ENCODE measurements around the gene NDUFA13. TPM values are rescaled to one million over a fixed set of nuclear protein-coding genes. Genes with fewer than 3 reads are reported as not detected.
A peak's percentile ranks its signal among the peaks of the same experiment; 100 is the strongest.

The NDUFA13 gene
- total RNA-seq, 1 donor from 2014 or later = 391 TPM

DNA sequence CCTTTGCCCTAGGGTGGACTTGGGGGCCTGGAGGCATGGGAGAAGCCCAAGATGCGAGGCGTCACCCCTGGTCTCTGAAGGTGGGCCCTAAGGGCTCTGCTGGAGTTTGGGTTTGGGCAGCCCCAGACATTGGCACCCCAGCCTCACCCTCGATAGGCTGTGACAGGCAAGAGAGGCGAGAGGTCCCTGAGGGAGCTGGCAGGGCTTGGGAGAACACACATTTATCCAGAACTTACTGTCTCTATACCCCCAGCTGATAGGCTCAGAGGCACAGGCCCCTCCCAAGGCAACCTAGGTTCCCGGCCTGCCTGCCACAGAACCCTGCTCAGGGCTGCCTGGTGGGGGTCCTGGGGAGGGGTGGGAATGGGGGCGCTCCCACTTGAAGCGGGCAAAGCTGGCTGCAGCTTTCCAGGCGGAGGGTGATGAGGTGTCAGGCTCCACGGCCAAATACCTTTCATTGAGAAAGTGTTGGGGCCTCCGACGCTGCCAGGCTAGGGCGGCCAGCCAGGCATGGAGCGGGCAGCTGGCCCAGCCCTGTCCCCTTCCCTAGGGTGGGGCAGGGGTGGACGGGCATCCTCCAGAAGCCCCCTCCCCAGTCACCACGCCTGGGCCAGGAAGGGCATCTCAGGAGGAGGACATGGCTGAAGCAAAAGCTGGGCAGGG lies 31.8 kb downstream of the NDUFA13 start:
- peaks cover 3% of the 10 kb centered on the region for H3K27me3 Mint-ChIP-seq
- intact Hi-C loops (cut with micrococcal nuclease) = no loop called here
- no peaks in the 10 kb centered on the region for H3K36me3 Mint-ChIP-seq (ENCODE audit: low read depth)
- DNase-seq = no peak
- H3K9me3 Mint-ChIP-seq = no peaks in the 10 kb centered on the region
- no peak overlapping the region for H3K4me3 Mint-ChIP-seq
- no peaks in the 10 kb centered on the region for H3K4me1 Mint-ChIP-seq
- no peak overlapping the region for H3K27ac Mint-ChIP-seq

DNA sequence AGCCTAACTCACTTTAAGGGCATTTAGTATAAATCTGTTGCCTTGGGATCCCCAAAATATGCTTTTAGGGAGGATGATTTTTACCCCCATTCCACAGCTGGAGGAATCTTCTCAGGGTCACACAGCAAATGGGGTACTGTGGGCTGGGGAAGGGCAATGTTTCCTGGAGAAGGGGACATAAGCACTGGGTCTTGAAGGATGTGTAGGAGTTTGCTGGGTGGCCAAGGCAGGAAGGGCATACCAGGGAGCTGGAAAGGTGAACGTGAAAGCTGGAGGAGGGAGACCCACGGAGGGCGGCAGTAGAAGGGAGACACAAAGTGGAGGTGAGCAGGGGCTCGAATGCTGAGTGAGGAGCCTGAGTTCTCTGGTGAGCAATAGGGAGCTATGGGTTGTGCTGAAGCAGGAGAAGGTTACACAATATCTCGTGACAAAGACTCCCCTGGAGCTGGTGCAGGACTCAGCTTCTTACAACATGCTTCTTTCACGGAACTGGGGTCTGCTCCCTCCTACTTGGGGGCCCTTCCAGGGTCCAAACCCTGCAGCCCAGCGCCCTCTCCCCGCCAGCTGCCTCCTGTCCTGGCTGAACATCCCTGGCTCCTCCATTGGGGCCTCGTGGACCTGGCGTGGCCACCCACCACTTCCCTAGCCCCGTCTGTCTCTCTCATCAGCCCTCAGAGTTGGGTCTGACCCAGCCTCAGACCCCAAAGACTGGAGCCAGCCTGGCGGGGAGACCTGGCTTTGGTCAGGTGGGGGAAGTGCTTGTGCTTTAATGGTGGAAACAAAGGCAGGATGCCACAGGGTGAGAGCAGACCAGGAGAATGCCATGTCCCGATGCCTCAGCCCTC lies 33.1 kb downstream of the NDUFA13 start:
- intact Hi-C loops (cut with micrococcal nuclease) = no loop called here
- Mint-ChIP-seq H3K9me3 (no peaks in the 10 kb centered on the region), H3K4me3 (no peak overlapping the region), H3K27ac (no peak overlapping the region), H3K27me3 (peaks cover 3% of the 10 kb centered on the region), H3K36me3 (ENCODE audit: low read depth) (no peaks in the 10 kb centered on the region), H3K4me1 (no peaks in the 10 kb centered on the region)
- no peak for DNase-seq

DNA sequence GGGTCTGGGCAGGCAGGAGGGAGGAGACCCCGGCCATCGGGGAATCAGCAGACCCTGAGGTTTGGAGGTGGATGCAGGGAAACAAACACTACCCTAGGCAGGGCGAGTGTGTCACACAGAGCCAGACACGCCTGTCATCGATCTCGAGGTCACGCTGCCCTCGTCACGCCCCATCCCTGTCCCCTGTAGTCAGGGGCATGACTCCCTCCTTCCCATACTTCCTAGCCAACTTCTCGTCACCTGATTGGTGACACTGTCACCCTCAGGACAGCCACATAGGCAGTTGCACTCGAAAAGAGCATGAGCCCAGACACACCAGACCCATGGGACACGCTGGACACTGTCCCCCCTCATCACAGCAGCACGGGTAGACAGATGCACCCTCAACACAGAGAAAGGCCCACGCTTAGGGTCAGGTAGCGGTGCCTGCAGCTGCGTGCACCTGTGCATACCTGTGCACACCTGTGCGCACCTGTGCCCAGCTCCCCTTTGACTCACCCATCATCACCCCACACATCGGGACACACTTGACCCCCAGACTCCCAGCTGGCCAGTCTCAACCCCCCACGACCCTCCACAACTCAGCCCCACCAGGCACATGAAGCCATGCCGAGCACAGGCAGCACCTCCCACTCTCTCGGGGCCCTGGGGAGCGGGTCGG lies 33.9 kb downstream of the NDUFA13 start:
- Mint-ChIP-seq H3K4me1 (peaks cover 2% of the 10 kb centered on the region), H3K36me3 (ENCODE audit: low read depth) (no peaks in the 10 kb centered on the region), H3K9me3 (no peaks in the 10 kb centered on the region), H3K27ac (no peak overlapping the region), H3K4me3 (no peak overlapping the region), H3K27me3 (peaks cover 3% of the 10 kb centered on the region)
- DNase-seq = no peak
- intact Hi-C loops (cut with micrococcal nuclease) = loop anchor here (5.0 kb wide), 1 partner anchor 42 kb away; no protein-coding TSS in a partner anchor

DNA sequence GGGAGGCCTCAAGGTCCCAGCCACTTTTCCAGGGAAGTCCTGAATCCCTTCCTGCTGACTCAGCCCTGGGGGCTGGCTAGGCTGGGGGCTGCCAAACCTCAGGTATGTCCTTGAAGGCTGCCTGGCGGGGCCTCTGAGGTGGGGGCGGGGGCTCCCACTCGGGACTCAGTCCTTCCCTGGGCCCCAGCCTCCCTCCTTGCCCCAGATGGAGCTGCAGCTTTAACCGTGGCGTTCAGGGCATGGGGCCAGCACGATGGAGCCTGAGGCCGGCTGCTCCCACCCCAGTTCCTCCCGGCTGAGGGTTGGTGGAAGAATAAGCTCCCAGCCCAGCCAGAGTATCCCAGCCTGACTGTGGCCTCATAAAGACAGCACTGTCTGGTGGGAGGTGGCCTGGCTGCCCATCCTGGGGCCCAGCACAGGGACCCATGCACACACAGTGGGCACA lies 34.5 kb downstream of the NDUFA13 start:
- intact Hi-C loops (cut with micrococcal nuclease) = loop anchor here (5.0 kb wide), 1 partner anchor 42 kb away; no protein-coding TSS in a partner anchor
- H3K27ac Mint-ChIP-seq = no peak overlapping the region
- no peak for DNase-seq
- peaks cover 3% of the 10 kb centered on the region for H3K27me3 Mint-ChIP-seq
- H3K36me3 Mint-ChIP-seq (ENCODE audit: low read depth) = no peaks in the 10 kb centered on the region
- no peak overlapping the region for H3K4me3 Mint-ChIP-seq
- H3K9me3 Mint-ChIP-seq = no peaks in the 10 kb centered on the region
- H3K4me1 Mint-ChIP-seq = peaks cover 2% of the 10 kb centered on the region

DNA sequence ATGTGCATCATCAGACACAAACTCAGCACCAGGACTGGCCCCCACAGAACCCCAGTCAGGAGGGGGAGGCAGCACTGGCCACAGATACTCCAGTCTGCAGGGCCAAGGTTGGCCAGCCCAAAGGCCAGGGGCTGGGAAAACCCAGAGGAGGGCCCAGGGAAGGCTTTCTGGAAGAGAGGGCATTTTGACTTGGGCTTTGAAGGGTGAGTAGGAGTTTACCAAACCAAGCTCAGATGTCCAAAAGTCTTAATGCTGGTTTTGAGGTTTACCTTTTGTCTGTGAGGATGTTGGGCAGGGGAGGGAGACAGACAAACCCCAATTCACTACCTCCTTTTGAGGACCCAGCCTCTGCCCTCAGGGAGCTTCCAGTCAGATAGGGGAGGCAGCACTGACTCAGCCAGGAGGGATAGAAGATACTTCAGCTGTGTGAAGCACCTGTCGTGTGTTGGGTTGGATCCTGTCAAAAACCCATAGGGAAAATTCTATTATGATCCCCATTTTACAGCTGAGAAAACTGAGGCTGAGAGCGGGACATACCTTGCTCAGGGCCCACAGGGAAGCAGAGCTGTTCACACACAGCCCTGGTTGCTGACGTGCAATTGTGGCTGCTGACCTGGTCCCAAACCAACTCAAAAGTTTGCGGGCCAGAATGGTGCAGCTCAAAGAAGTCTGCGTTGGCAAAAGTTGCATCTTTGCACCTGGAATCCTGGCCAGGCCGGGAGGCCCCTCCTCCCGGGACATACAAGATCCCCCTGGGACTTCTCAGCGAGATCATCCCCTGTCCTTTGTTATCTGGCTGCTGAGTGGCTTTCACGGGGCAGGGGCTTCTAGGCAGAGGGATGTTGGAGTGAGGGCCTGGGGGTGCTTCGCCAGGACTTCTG lies 35.2 kb downstream of the NDUFA13 start:
- Mint-ChIP-seq H3K9me3 (no peaks in the 10 kb centered on the region), H3K27me3 (peaks cover 3% of the 10 kb centered on the region), H3K4me3 (no peak overlapping the region), H3K36me3 (ENCODE audit: low read depth) (no peaks in the 10 kb centered on the region), H3K4me1 (peaks cover 2% of the 10 kb centered on the region), H3K27ac (no peak overlapping the region)
- intact Hi-C loops (cut with micrococcal nuclease) = loop anchor here (5.0 kb wide), 1 partner anchor 41 kb away; no protein-coding TSS in a partner anchor
- no peak for DNase-seq

DNA sequence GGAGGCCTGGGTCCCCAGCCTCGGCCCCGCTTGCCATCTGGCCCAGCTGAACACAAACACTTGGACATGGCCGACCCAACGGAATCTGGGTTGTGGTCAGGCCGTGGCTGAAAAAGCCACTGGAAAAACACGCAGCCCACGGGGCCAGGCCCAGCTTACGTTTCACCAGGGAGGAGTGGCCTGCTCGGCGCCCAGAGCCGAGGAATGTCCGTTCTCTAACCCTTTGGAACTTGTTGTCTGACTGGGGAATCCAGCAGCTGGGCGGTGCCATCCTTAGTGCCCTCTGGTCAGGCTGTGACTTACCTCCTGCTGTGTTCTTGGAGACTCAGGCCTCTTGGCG lies 35.8 kb downstream of the NDUFA13 start:
- Mint-ChIP-seq H3K4me3 (no peak overlapping the region), H3K9me3 (no peaks in the 10 kb centered on the region), H3K27ac (no peak overlapping the region), H3K27me3 (peaks cover 3% of the 10 kb centered on the region), H3K4me1 (peaks cover 2% of the 10 kb centered on the region), H3K36me3 (ENCODE audit: low read depth) (no peaks in the 10 kb centered on the region)
- intact Hi-C loops (cut with micrococcal nuclease) = loop anchor here (5.0 kb wide), 1 partner anchor 40 kb away; no protein-coding TSS in a partner anchor
- DNase-seq = no peak

DNA sequence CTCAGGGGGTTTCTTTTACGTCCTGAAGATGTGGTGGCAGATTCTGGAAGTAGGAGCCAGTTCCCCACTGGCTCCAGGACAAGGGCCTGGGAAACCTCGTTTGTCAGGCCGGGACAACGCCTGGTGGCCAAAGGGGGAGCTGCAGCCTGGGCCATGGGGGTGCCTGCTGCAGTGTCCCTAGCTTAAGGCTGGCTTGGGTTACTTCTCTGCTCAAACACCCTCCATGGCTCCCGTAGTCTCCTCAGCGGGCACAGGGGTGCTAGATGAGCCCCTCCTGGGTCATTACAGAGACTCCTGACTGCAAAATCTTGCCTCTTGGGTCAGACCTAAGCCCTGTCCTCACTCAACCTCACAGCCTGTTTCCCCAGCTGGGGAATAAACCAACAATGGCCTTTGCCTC lies 36.8 kb downstream of the NDUFA13 start:
- Mint-ChIP-seq H3K27ac (no peak overlapping the region), H3K9me3 (no peaks in the 10 kb centered on the region), H3K27me3 (peaks cover 3% of the 10 kb centered on the region), H3K4me1 (peaks cover 2% of the 10 kb centered on the region), H3K36me3 (ENCODE audit: low read depth) (no peaks in the 10 kb centered on the region), H3K4me3 (no peak overlapping the region)
- intact Hi-C loops (cut with micrococcal nuclease) = loop anchor here (5.0 kb wide), 1 partner anchor 40 kb away; no protein-coding TSS in a partner anchor
- peak; percentile 73 for DNase-seq

DNA sequence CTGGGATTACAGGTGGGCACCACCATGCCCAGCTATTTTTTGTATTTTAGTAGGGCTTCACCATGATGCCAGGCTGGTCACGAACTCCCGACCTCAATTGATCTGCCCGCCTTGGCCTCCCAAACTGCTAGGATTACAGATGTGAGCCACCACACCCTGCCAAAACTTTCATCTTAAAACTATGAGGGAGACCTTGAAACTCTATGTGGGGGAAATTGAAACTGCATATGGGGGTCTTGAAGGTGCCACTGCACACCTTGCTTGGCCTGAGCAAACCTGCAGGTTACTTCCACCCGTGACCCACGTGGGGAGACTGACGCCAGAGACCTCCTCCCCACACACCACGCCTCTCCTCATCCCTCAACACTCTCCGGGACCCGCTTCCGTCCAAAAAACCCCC lies 37.6 kb downstream of the NDUFA13 start:
- intact Hi-C loops (cut with micrococcal nuclease) = loop anchor here (1.0 to 5.0 kb wide), 2 partner anchors 21 to 39 kb away; no protein-coding TSS in a partner anchor
- H3K4me3 Mint-ChIP-seq = no peak overlapping the region
- H3K4me1 Mint-ChIP-seq = peaks cover 2% of the 10 kb centered on the region
- H3K27me3 Mint-ChIP-seq = peaks cover 3% of the 10 kb centered on the region
- H3K9me3 Mint-ChIP-seq = no peaks in the 10 kb centered on the region
- DNase-seq = no peak
- no peaks in the 10 kb centered on the region for H3K36me3 Mint-ChIP-seq (ENCODE audit: low read depth)
- H3K27ac Mint-ChIP-seq = no peak overlapping the region

DNA sequence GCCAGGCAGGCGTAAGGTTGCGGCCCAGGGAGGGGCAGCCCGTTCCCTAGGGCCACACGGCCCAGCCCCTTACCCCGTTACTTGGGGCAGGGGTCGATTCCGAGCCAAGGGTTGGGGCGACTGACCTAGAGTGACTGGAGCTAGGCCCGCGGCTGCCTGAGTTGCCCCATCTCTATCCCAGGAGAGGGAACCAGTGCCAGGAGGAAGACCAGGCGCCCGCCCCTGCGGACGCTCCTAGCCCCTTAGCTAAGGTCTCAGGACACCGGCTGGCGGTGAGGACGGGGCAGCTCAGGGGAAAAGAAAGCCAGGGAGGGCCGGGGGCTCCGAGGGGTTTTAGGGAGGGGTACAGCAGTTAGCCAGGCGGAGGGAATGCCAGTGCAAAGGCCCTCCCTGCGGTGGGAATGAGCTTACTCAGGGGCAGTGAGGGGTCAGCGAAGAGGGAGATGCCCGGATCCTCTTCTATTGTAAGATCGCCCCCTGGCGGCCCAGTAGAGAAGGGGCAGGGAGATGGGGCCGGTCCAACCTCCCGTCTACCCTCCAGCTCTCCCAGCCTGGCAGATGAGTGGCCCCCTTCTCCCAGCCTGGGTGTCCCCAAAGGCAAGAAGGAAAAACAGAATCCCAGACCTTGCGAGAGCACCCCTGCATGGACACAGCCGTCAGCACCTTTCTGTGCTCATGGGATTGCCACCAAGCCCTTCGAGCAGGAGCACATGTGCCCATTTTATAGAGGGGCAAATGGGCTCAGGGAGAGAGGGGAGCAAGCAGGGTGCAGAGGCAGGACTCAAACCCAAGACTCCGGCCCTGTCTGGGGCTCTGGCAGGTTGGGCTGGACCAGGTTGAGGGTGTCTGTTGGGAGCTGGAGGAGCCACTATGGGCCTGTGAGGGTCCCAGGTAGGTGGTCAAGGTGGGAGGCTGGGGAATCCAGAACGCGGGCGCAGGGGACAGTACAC lies 38.3 kb downstream of the NDUFA13 start:
- intact Hi-C loops (cut with micrococcal nuclease) = loop anchor here (1.0 to 5.0 kb wide), 2 partner anchors 22 to 38 kb away; no protein-coding TSS in a partner anchor
- Mint-ChIP-seq H3K4me1 (peaks cover 5% of the 10 kb centered on the region), H3K4me3 (no peak overlapping the region), H3K27me3 (no peaks in the 10 kb centered on the region), H3K36me3 (ENCODE audit: low read depth) (peaks cover 4% of the 10 kb centered on the region), H3K9me3 (no peaks in the 10 kb centered on the region), H3K27ac (no peak overlapping the region)
- DNase-seq = peak; percentile 87

DNA sequence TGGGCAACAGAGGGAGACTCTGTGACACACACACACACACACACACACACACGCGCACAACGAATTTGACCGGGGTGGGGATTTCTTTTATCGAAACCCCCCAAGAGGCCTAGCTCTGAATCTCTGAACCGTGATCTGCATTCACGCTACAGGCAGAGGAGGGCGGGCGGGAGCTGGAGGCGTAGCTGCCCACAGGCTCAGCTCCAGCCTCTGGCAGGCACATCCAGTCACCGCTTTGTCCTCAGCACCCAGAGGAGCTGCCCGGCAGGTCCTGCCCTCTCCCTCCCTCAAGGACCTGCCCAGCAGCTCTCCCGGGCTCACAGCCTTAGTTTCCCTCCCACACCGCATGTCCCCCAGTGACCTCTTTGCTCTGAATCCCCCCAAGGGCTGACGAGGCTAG lies 42.0 kb downstream of the NDUFA13 start:
- intact Hi-C loops (cut with micrococcal nuclease) = no loop called here
- Mint-ChIP-seq H3K4me1 (peaks cover 18% of the 10 kb centered on the region), H3K36me3 (ENCODE audit: low read depth) (peaks cover 25% of the 10 kb centered on the region), H3K9me3 (no peaks in the 10 kb centered on the region), H3K27me3 (no peaks in the 10 kb centered on the region), H3K4me3 (no peak overlapping the region), H3K27ac (no peak overlapping the region)
- DNase-seq = no peak

DNA sequence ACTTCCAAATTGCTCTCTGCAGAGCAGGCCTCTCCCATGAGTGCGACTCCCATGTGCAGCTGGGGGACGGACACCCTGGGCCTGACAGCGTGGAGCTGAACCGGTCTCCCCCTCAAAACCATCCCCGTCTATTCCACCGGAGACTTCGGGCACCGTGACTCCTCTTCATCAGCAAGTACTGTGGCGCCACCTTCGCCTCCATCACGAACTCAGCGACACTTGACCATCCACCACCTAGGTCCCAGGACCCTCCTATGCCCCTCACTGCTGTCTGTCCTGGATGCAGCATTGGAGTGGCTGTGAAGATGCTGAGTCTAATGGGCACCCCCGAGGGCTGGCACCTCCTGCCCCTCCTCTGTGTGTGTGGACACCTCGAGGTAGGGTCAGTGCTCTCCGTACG lies 42.6 kb downstream of the NDUFA13 start:
- Mint-ChIP-seq H3K27ac (no peak overlapping the region), H3K4me3 (no peak overlapping the region), H3K9me3 (no peaks in the 10 kb centered on the region), H3K27me3 (no peaks in the 10 kb centered on the region), H3K4me1 (peaks cover 19% of the 10 kb centered on the region), H3K36me3 (ENCODE audit: low read depth) (peaks cover 26% of the 10 kb centered on the region)
- DNase-seq = no peak
- intact Hi-C loops (cut with micrococcal nuclease) = no loop called here

DNA sequence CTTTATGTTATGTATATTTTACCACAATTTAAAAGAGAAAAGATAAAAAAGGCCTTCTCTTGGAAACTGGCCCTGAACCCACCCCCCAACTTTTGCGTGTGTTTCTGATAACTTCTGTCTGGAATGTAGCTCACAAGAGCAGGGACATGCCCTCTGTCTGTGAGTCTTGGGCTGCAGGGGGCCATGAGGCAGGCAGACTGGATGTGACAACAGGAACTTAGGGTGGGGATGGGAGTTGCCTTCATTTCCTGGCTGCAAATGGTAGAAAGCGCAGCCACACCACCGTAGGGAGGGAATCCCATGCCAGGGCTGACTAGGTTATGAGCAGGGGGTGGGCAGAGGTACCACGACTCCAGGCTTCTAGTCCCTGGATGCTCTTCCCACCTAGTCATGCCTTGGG lies 43.9 kb downstream of the NDUFA13 start:
- no peak overlapping the region for H3K27ac Mint-ChIP-seq
- H3K9me3 Mint-ChIP-seq = no peaks in the 10 kb centered on the region
- H3K4me3 Mint-ChIP-seq = no peak overlapping the region
- H3K4me1 Mint-ChIP-seq = peaks cover 17% of the 10 kb centered on the region
- H3K27me3 Mint-ChIP-seq = no peaks in the 10 kb centered on the region
- DNase-seq = no peak
- intact Hi-C loops (cut with micrococcal nuclease) = no loop called here
- H3K36me3 Mint-ChIP-seq (ENCODE audit: low read depth) = peaks cover 38% of the 10 kb centered on the region

All from activated CD4-positive, alpha-beta T cell treated with anti-CD3 and anti-CD28 coated beads, Interleukin-2, amount 10 ng/mL, durations not matched to agents 24 days and 14 days (primary cell).